Smooth muscle cell (in vitro differentiated cells): ENCODE results near the gene MGP. TPM values are rescaled to one million over a fixed set of nuclear protein-coding genes. Genes with fewer than 3 reads are reported as not detected.

ENCODE experiments used
- DNase-seq: peaks from one replicate; lab custom pipeline; 2025; ENCODE audit not compliant: unreplicated experiment; lab: John Stamatoyannopoulos, UW
- H2AFZ ChIP-seq: fragments of 200-600 bp; sonication (generic); 2 replicates; pipeline ENCODE4 v1.6.0; 2016; ENCODE audit warnings: antibody characterized with exemption, low read depth, mild to moderate bottlenecking
- H3F3A ChIP-seq: fragments of 200-600 bp; sonication (generic); 2 replicates; pipeline ENCODE4 v1.6.0; 2017; ENCODE audit warnings: antibody characterized with exemption, low read depth
- H3K27ac ChIP-seq: fragments of 200-600 bp; sonication (generic); 2 replicates; pipeline ENCODE4 v1.5.1; 2016; ENCODE audit warnings: low read depth, mild to moderate bottlenecking
- H3K27me3 ChIP-seq: fragments of 200-600 bp; sonication (generic); 2 replicates; pipeline ENCODE4 v1.6.1; 2016; ENCODE audit warnings: low read depth, mild to moderate bottlenecking
- H3K36me3 ChIP-seq: fragments of 200-600 bp; sonication (generic); 2 replicates; pipeline ENCODE4 v1.5.1; 2016; ENCODE audit warnings: low read depth
- H3K4me1 ChIP-seq: fragments of 200-600 bp; sonication (generic); 2 replicates; pipeline ENCODE4 v1.5.1; 2016; ENCODE audit warnings: low read depth
- H3K4me2 ChIP-seq: fragments of 200-600 bp; sonication (generic); 2 replicates; pipeline ENCODE4 v1.6.0; 2016; ENCODE audit warnings: mild to moderate bottlenecking
- H3K4me3 ChIP-seq: fragments of 200-600 bp; sonication (generic); 2 replicates; pipeline ENCODE4 v1.5.1; 2016; ENCODE audit warnings: mild to moderate bottlenecking
- H3K79me2 ChIP-seq: fragments of 200-600 bp; sonication (generic); 2 replicates; pipeline ENCODE4 v1.6.0; 2016; ENCODE audit warnings: low read depth, mild to moderate bottlenecking
- H3K9ac ChIP-seq: fragments of 200-600 bp; sonication (generic); 2 replicates; pipeline ENCODE4 v1.6.0; 2016; ENCODE audit warnings: low read depth
- H3K9me3 ChIP-seq: fragments of 200-600 bp; sonication (generic); replicated peaks from 2 replicates; pipeline ENCODE4 v1.5.1; 2016; ENCODE audit warnings: low read depth
- H4K20me1 ChIP-seq: fragments of 200-600 bp; sonication (generic); 2 replicates; pipeline ENCODE4 v1.6.0; 2016; ENCODE audit warnings: low read depth
- CTCF ChIP-seq: fragments of 200-600 bp; sonication (generic); IDR thresholded peaks from 2 replicates; pipeline ENCODE4 v1.5.1; 2017; ENCODE audit warnings: borderline replicate concordance, mild to moderate bottlenecking, antibody characterized with exemption; ENCODE audit not compliant: insufficient read depth, poor library complexity, severe bottlenecking
- WGBS: methylation state at CpG from one replicate; pipeline ENCODE4 v1.1.7; 2016; ENCODE audit warnings: low lambda C conversion rate; 5-methylcytosine and 5-hydroxymethylcytosine counted together
- polyA plus RNA-seq: library from polyadenylated mRNA; unstranded; fragments of >200 nt; fragmentation: Nextera tagmentation; extraction: Ambion mirVana; gene quantifications from 2 replicates; pipeline ENCODE4 v1.2.1, GENCODE V29; 2016
- total RNA-seq: library from RNA; depleted of rRNA; stranded (reverse); fragments of >200 nt; gene quantifications from 2 replicates; pipeline ENCODE4 v1.2.3, GENCODE V29; 2014

MGP gene
- total and polyA plus RNA-seq, 2 experiments from 2014 or later: 173 to 815 TPM

GRCh38 chr12:14846876-14847580 is 38.6 kb downstream of the MGP start:
- DNase-seq: no peak
- Histone ChIP-seq H4K20me1 (no peaks in the 10 kb centered on the region), H3K4me2 (no peak overlapping the region), H3K27me3 (no peaks in the 10 kb centered on the region), H3F3A (no peaks in the 10 kb centered on the region), H3K27ac (no peak overlapping the region), H3K36me3 (no peaks in the 10 kb centered on the region), H3K9ac (no peak overlapping the region), H3K9me3 (no peaks in the 10 kb centered on the region), H3K79me2 (peaks cover 4% of the 10 kb centered on the region), H2AFZ (no peak overlapping the region), H3K4me1 (peaks cover 7% of the 10 kb centered on the region), H3K4me3 (no peak overlapping the region)
- no peak for TF ChIP-seq CTCF
- 86% methylated on average over 4 of the region's 4 CpGs for WGBS

- peaks cover 7% of the 10 kb centered on the region for H3K4me1 ChIP-seq
- no peaks in the 10 kb centered on the region for H3K36me3 ChIP-seq
- no peaks in the 10 kb centered on the region for H3K9me3 ChIP-seq
- 41% methylated on average over 3 of the region's 3 CpGs for WGBS
- peak overlapping the region; percentile 33 for H2AFZ ChIP-seq
- H3K79me2 ChIP-seq: peaks cover 8% of the 10 kb centered on the region
- H3K9ac ChIP-seq: no peak overlapping the region
- peak overlapping the region; percentile 9 for H3K27ac ChIP-seq
- H3F3A ChIP-seq: no peaks in the 10 kb centered on the region
- DNase-seq: no peak
- H4K20me1 ChIP-seq: no peaks in the 10 kb centered on the region
- H3K4me3 ChIP-seq: no peak overlapping the region
- TF ChIP-seq CTCF: no peak
- H3K27me3 ChIP-seq: no peaks in the 10 kb centered on the region
- no peak overlapping the region for H3K4me2 ChIP-seq
Measured at GRCh38 chr12:14846042-14846587, 39.5 kb downstream of the MGP start.

GRCh38 chr12:14845350-14845750 is 40.3 kb downstream of the MGP start:
- no peak for DNase-seq
- H2AFZ ChIP-seq: peak overlapping the region; percentile 87
- H3K9ac ChIP-seq: no peak overlapping the region
- H3K4me1 ChIP-seq: peaks cover 7% of the 10 kb centered on the region
- no peaks in the 10 kb centered on the region for H3K9me3 ChIP-seq
- H3K36me3 ChIP-seq: no peaks in the 10 kb centered on the region
- 8% methylated on average over 2 of the region's 3 CpGs for WGBS
- no peaks in the 10 kb centered on the region for H4K20me1 ChIP-seq
- peaks cover 16% of the 10 kb centered on the region for H3K79me2 ChIP-seq
- no peaks in the 10 kb centered on the region for H3F3A ChIP-seq
- H3K27me3 ChIP-seq: no peaks in the 10 kb centered on the region
- peak; percentile 75 for TF ChIP-seq CTCF
- H3K27ac ChIP-seq: no peak overlapping the region
- no peak overlapping the region for H3K4me2 ChIP-seq
- no peak overlapping the region for H3K4me3 ChIP-seq

- Histone ChIP-seq H2AFZ (no peak overlapping the region), H3K4me3 (no peak overlapping the region), H3K27ac (peak overlapping the region; percentile 58), H4K20me1 (no peaks in the 10 kb centered on the region), H3K4me1 (peaks cover 6% of the 10 kb centered on the region), H3K4me2 (no peak overlapping the region), H3K79me2 (peaks cover 25% of the 10 kb centered on the region), H3K9me3 (no peaks in the 10 kb centered on the region), H3K9ac (no peak overlapping the region), H3K36me3 (no peaks in the 10 kb centered on the region), H3K27me3 (no peaks in the 10 kb centered on the region), H3F3A (no peaks in the 10 kb centered on the region)
- no peak for TF ChIP-seq CTCF
- no peak for DNase-seq
Measured at GRCh38 chr12:14844401-14844800, 41.3 kb downstream of the MGP start.
